ENCODE data around the gene LINC00237. TPM values are rescaled to one million over a fixed set of nuclear protein-coding genes. Genes with fewer than 3 reads are reported as not detected.

LINC00237 gene
- total RNA-seq, 1 donor, result not detected

DNA sequence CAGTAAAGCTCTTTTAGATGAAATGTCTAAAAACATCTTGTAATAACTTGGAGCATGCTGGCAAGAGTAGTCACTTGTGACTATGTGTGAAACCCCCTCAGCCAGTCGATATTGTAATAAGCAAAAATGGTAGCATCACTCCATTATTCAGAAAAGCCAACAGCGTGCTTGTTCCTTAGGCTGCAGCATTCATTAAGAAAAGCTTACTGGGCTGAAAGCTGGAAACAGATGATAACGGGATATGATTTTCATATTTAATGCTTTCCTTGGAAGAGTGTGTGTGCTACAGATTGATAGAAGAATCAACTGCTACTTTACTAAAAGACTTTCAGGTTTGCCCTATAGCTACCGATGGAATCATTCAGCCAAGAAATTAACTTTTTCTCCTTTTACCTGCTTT lies 40.1 kb upstream of the LINC00237 start:
- TF ChIP-seq CTCF (IDR thresholded peaks at IDR 0.05; ENCODE audit: insufficient read depth, low read length), result no peak
- H3K4me3 ChIP-seq (ENCODE audit: low read depth, low read length), result no peak overlapping the region
- no peak for DNase-seq (ENCODE audit: low read depth)

DNA sequence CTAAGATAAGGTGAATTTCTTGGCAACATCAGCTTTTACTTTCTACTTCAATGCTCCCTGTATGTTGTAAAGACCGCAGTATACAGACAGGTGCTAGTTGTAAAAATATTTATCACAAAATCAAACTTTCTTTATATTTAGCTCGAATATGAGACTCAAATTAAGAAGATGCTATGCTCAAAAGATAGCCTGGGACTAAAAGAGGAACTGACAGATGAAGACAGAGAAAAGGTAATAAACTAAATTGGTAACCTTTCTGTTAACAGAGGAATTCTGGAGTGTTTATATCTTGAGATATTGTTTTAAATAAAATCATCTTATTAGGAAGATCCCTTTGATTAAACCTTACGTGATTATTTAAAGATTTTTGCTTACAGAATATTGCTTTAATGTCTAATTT lies 39.3 kb upstream of the LINC00237 start:
- H3K4me3 ChIP-seq (ENCODE audit: low read depth, low read length), result no peak overlapping the region
- DNase-seq (ENCODE audit: low read depth), result no peak
- TF ChIP-seq CTCF (IDR thresholded peaks at IDR 0.05; ENCODE audit: insufficient read depth, low read length), result no peak

DNA sequence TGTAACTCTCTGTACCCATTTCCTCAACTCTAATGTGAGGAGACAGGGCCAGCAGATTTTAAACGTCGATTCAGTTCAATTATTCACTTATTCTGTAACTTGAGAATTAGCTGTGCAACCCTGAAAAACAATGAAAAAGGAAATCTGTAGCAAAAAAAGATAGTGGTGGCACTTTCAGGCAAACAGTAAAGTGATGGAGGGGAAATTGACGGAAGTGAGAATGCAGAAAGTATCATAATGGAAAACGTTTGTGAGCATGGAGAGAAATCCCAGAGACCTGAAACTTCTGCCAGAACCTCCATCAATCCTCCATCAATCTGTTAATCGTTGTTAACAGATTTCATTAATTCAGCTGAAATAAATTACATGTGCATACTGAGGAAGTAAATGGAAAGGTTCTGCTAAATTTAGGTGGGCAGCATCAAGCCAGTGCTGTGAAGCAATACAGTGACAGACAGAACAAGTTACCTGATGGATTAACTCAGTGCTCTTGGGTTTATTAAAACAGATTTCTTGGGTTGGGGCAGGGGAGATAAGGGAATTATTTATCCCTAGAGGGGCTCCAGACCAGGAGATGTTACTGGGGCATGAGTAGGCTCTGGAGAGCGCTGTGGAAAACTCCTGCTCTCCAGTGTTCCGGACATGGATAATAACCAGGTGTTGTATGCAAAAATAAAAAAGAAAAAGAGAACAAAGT lies 37.2 kb upstream of the LINC00237 start:
- no peak overlapping the region for H3K4me3 ChIP-seq (ENCODE audit: low read depth, low read length)
- TF ChIP-seq CTCF (IDR thresholded peaks at IDR 0.05; ENCODE audit: insufficient read depth, low read length), result no peak
- DNase-seq (ENCODE audit: low read depth), result no peak

- no peak for TF ChIP-seq CTCF (IDR thresholded peaks at IDR 0.05; ENCODE audit: insufficient read depth, low read length)
Measured at GRCh38 chr20:21141825-21142224, 35.7 kb upstream of the LINC00237 start.

DNA sequence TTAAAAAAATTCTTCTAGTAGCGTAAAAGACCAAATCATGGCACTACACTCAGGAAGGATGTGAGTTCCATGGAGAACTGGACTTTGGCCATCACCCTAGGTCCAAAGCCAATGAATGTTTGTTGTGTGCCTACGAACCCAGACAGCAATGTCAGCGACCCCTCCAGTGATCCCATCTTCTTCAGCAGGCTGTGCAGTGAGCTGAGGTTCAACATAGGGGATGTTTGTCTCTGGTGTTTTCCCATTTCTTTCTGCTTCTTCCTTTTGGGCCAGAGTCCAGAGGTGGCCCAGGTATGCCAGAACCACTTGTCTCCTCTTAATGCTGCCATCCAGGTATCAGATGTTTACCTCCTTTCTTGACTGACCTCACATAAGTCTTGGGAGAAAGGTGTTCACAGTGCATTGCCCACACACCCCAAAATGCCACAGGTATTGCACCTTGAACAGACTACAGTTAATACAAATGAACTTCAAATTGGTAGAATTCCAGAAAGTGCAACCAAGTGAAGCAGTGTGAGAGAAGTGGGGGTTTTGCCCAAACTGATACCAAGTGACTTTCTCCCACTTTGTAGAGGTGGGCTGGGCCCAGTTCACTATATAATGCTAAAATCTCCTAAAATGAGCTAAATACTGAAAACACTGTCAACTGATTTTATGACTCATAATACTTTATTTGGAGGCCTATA lies 33.9 kb upstream of the LINC00237 start:
- DNase-seq (ENCODE audit: low read depth), result no peak
- H3K4me3 ChIP-seq (ENCODE audit: low read depth, low read length), result no peak overlapping the region
- no peak for TF ChIP-seq CTCF (IDR thresholded peaks at IDR 0.05; ENCODE audit: insufficient read depth, low read length)

More at GRCh38 chr20:21141825-21142224, 35.7 kb upstream of the LINC00237 start:
- no peak for DNase-seq (ENCODE audit: low read depth)
- H3K4me3 ChIP-seq (ENCODE audit: low read depth, low read length), result no peak overlapping the region

GRCh38 chr20:21137078-21137477 lies 30.9 kb upstream of the LINC00237 start:
- DNase-seq (ENCODE audit: low read depth), result no peak
- no peak overlapping the region for H3K4me3 ChIP-seq (ENCODE audit: low read depth, low read length)
- no peak for TF ChIP-seq CTCF (IDR thresholded peaks at IDR 0.05; ENCODE audit: insufficient read depth, low read length)

Measured in fibroblast of the aortic adventitia (primary cell).